ENCODE results near the gene SEMA4B. TPM values are rescaled to one million over a fixed set of nuclear protein-coding genes. Genes with fewer than 3 reads are reported as not detected.

SEMA4B gene
- total and polyA plus RNA-seq, 2 of the 8 experiments (the other 6 are each of a cell fraction or from before 2014, with no cell fraction given) = 42.7 to 43.0 TPM

DNA sequence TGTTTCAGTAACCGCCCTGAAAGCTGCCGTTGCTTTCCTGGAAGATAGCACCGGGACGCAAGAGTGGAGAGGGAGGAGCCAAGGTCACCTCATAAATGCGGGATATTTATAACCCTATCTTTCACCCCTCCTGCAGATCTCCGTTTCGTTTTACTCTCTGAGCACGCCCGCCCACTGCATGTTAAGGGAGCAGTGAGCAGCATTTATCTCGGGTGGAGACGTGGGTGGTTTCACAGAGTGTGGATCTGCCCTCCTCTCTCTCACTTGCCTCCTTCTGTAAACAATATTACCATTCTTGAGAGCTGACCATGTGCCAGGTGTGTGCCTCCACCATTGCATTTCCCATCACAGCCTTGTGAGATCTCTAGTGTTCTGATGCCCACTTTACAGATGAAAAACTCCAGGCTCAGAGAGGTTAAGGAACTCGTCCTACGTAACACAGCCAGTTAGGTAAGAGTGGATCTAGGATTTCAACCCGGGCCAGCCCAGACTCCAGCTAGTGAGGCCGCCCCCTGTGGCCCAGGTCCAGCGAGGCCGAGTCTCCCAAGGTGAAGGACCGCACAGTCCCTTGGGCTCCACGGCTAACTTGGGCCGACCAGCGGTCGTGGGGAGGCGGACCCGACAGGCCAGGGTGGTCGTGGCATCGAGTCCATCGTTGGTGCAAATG, 16.9 kb upstream of the SEMA4B start (continued):
- TF ChIP-seq TAF7 (optimal IDR thresholded peaks at IDR 0.05; ENCODE audit: borderline replicate concordance, low read depth, low read length) (no peak), HDAC2 (IDR thresholded peaks at IDR 0.05; ENCODE audit: borderline replicate concordance in 1 of 2, low read depth in 2 of 2, low read length in 2 of 2) (peak in 1 of 2 experiments; percentile 94; a peak in 1 of 4 replicates), MAX (IDR thresholded peaks at IDR 0.05) (no peak)
